Esophagus mucosa (tissue), 1 donor: ENCODE data around the gene AGBL3. TPM values are rescaled to one million over a fixed set of nuclear protein-coding genes. Genes with fewer than 3 reads are reported as not detected.
"Not testable (repeated sequence)": the region's sequence is repeated elsewhere in the genome, so short reads cannot be mapped to it uniquely, and the experiment has no call there.

Source experiments
- ATAC-seq: fragments of 200-7000 bp; cut with Tn5 transposase; one replicate; pipeline ENCODE4 v1.9.1; 2020
- total RNA-seq: library from RNA; stranded (reverse); gene quantifications from one replicate; pipeline ENCODE4 v1.2.4, GENCODE V29; 2023
- donor health status: DM: yes; HTN: yes; CAD: no.

AGBL3 gene
- total RNA-seq, 1 donor from 2014 or later: 0.84 TPM

DNA sequence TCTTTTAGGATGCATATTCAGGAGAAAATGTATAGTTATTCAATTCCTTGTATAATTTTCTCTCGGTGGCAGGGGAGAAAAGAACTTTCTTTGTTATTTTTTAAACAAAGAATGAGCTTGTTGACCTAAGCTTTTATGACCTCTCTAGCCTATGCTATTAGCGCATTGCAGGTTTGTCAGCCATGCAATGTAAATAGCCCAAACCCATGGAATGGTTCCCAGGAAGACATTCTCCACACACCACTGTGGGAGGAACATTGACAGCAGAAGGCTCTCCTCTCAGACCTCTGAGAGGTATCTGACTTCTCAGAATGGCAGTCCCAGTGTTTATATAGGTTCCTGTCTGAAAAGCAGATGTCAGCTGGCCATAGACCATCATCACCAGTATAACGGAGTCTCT is 19.6 kb upstream of the AGBL3 start:
- ATAC-seq: no peak

DNA sequence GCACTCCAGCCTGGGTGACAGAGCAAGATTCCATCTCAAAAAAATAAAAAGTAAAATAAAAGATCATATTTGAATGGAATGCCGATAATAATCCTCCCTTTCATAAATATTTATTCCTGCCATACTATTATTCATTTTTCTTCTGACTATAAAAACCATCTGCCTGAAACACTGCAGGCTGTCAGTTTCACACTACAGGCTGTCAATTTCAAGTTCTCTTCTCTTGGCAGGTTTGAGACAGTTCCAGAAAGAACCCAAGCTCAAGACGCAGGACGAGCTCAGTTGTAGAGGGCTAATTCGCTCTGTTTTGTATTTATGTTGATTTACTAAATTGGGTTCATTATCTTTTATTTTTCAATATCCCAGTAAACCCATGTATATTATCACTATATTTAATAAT is 18.2 kb upstream of the AGBL3 start:
- no peak for ATAC-seq

DNA sequence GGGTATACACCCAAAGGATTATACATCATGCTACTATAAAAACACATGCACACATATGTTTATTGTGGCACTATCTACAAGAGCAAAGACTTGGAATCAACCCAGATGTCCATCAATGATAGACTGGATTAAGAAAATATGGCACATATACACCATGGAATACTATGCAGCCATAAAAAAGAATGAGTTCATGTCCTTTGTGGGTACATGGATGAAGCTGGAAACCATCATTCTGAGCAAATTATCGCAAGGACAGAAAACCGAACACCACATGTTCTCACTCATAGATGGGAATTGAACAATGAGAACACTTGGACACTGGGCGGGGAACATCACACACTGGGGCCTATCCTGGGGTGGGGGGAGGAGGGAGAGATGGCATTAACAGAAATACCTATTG is 4.7 kb upstream of the AGBL3 start:
- not testable (repeated sequence) for ATAC-seq

DNA sequence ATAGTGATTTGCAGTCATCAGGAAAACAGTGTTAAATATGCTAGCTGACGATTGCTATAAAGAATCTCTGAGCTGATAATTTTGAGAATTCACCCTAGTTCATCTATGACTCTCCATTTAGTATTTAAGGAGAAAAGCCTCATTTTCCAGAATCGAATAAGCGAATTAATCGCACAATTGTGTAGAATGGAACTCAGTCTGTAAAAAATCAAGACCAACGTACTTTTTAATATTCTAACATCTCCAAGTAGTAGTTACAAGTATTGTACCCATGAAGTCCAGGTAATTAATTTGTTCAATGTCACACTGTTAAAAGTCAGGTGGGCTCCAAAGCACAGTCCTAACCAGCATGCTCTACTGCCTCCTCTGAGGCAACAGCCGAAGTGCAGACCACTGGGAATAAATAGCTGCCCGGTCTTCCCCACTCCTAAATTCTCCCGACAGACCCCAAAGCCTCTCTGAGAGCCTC is 380 bp upstream of the AGBL3 start:
- no peak for ATAC-seq

DNA sequence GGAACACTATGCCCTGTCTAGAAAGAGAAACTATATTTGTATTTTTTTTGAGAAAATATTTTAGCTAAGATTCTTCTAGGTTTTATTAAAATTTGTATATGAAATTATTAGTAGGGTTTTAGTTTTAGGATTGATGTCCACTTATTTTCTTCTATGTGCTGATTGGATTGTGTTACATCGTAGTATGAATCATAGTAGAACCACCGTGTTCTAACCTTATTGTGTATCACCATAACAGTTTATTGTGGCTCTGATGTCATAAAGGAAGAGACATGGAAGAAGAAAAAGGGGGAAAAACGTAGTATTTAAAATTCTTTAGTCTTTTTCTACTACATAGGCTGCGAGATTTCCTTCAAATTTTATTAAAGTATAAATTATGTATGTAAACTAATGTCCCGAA is 1.9 kb downstream of the AGBL3 start:
- no peak for ATAC-seq

DNA sequence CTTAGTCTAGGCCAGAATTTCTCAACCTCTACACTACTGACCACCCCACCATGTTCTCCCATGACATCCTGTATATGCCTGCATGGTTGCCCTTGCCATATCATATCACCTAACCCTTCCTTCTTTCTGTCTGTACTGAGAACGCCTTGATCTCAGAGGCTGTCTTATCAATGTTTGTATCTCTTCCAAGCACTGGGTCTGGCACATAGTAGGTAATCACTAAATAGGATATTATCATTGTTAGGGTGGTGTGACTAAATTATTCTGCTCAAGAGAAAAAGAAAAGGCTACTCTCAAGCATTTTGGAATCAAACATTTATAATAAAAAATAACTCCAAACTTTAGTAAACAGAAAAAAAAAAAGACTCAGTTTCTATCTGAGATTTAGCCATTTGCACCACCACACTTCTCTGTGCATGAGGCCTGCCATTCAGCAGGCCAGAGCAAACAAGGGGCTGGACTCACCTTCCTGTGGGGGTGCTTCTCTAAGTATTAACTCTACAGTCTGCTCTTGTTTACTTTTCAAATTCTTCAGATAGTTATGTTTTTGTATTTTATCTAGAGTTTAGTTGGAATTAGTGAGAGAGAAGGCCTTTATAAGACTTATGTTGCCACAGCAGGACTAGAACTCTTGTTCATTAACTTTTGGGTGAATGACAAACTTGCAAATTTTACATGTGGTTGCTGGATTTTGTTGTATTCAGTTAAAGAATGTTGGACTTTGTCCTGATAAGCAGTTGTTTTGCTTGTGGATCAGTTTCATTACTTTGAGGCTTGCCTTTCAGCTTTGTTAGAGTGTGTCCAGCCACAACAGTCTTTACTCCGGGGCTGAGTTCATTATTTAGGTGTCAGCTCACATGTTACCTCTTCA is 5.4 kb downstream of the AGBL3 start:
- no peak for ATAC-seq

DNA sequence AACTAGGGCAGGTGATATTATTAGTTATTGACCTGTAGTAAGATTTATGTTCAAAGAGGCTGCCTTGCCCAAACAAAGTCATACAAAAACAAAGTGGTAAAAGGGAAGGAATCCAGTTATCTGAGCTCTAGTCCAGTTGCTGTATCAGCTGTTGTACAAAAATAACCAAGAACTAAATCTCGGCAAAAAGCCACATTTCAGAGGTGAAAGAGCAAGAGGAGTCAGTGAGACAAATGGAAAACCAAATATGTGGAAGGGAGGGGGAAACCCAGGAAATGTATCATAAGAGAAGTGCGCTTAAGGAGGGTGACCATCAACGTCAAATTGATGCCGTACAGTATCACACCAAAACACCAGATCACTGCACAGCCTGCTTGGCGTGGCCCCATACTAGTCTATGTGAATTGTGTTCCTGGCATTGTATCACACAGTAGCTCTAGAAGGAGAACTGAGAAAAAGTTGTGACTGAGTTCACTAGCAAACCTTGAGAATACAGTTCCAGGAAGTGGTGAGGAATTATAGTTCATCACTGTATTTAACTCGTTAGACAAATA is 6.4 kb downstream of the AGBL3 start:
- ATAC-seq: no peak

DNA sequence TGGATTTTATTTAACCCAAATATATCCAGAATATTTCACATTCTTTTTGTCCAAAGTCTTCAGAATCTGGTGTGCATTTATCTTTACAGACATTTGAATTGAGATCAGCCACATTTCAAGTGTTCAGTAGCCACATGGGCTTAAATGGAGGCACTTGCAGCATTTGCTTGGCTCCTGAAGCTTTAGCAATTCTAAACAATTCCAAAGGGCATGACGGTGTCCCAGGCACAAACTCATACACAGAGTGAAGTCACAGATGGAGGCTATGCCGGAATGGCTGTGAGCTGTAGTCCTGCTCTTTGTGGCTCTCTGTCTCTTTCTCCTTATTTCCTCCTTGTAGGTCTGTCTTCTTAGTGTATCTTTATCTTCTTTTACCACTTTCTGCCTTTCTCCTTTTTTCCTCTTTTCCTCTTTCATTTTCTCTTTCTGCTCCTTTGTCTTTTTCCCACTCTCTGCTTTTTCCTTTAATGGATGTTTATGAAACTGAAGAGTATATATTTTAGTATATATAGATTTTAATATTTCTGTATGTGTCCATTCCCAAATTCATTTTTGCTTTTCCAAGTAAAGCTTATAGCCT is 7.7 kb downstream of the AGBL3 start:
- ATAC-seq: no peak

DNA sequence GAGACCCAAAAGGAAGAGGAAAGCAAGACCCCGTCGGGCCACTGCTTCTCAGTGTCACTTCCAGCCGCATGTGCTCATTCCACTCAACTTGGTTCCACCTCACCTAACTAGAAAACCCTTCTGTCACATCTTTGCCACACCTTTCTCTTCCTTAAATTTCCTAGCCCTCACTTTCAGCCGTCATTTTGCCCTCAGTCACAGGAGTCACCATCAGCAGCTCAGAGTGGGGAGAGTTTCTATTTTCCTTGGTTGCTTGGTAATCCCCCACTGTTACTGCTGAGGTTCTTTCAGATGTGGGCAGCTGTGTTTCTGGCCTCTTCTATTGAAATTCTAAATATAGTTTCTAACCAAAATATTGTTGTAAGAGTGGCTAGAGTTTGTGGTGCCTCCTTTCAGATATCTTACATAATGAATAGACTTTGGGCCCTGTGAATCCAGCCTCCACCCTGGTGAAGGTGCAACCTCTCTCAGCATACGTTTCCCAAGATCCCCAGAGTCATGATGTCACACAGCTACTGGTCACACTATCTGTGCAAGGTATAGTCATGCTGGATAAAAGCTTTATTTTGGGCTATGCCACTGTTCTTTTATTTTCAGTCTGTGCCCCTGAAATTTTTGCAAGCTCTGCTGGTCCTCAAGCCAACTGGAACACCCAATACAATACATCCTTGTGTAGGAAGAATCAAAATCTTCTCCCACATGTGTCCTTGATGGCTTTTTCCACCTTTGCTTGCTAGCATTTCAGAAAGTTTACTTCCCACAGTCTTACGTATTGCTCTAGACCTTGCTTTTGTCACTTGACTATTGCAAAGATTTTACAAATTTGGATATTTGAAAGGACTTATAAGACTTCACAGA is 9.2 kb downstream of the AGBL3 start:
- ATAC-seq: no peak

DNA sequence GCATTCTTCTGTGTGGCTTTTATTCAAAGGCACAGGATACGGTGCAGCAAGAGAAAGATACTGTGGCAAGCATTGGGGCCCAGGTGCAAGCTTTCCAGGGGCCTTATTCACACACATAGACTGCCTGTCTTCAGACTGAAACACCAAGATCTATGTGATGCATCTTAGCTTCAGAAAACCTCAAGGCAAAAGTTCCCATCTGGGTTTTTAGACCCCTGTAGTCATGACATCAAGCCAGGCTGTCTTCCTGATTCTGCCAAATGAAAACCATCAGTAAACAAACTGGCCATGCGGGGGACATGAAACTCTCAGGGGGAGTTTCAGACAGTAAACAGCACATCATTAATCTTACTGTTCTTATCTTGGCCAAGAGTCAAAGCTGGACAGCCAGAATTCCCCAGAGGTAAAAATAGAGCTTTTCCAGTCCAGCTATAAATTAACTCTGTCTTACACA is 9.8 kb downstream of the AGBL3 start:
- no peak for ATAC-seq

DNA sequence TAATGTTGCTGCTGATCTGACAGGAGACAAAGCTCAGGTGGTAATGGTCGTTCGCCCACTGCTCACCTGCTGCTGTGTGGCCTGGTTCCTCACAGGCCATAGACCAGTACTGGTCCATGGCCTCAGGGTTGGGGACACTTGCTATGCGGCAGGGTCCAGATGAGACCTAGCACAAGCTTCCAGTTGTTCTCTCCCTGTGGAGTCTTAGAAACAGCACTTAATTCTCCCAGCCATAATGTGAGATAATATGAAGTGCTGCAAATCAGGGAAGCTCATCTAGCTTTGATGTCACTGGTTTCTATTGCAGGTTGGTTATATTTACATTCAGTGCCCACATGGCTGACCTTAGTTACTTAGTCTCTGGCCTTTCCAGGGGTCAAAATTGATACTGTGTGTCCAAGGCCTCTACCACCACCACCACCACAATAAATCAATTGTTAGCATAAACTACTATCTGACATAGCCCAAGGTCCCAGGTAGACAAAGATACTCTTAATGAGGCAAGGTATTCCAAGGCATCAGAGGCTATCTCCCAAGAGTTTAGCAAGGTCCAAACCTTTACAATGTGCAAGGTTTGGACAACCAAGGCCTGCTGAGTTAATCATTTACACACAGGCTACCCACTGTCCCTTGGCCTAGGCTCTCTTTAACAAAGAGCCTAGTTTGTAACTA is 11.0 kb downstream of the AGBL3 start:
- no peak for ATAC-seq

DNA sequence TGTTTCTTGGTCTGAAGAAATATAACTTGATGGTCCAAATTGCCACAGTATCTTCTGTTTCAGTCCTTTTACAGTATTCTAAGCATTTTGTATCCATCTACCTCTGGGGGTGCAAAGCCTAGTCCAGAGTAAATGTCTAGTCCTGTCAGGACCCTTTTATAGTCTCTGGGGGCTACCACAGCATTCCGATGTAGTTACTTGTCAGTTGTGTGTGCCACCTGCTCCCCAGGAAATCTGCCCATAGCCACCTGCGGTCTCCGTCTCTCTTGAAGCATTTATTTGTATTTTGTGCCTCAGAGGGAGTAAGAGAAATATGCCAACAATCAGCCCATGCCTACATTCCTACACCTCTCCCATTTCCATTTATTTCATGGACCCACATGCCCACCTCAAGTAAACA is 12.8 kb downstream of the AGBL3 start:
- ATAC-seq: no peak

DNA sequence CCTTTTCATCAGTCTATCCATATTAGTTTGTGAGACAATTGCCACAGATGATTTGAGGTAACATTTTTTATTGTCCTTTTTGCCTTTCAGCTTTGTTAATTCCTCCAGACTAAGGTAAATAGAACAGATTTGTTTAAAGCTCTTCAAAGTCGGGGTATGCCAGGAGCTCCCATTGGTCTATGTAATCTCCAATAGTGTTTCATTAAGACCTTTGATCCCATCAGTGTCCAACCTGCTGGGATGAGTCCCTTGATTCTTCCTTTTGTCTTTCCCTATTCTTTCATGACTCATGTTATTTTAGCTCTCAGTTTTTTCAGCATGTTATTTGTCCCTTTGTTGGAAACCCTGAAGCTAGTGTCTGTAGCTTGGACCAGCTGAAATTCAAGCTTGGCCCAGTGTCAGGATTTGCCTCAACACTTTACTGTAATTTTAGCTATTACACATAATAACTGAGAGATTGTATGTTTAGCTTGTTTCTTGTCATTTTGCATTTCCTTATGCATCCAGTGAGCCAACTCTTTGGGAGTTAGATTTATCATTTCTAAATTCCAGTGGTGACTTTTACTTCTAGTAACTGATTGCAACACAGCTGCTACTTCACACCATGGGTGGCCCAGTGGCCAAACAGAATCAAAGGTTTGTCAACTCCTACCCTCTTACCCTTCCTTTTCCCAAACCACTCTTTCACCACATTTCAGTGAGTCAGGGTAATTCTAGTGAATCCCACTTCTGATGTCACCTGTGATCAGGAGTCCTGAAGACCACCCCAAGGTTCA is 15.3 kb downstream of the AGBL3 start:
- no peak for ATAC-seq

DNA sequence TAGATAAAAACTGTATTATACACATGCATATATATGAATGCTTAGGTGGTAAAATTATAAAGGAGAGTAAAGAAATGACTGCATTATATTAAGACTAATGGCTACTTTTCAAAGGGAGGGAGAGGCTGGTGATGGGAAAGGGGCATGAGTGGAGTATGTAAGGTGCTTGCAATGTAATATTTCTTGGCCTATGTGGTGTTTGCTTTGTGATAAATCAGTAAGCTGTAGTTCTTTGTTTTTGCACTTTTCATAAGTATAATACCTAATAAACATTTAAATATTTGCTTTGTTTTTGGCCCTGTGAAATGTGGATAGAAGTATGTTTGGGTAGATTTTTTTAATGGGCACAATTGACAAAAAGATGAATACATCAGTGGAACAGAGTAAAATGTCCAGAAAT is 25.9 kb downstream of the AGBL3 start:
- no peak for ATAC-seq

DNA sequence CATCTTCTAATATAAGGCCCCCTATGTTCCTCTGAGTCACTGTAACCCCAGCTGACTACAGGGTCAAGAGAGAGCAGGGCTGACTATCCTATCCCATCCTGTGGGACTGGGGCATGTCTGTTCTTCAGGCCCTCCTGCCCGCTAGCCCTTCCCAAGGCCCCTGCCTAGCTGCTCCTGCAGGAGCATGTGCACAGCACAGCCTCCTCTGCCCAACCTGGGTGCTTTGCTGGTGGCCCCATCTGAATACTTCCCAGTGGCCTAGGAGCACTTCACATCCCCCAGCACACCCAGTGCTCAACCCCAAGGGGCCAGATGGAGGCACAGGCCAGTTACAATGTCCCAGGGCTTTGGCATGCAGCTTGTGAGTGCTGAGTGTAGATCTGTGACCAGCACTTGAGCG is 37.3 kb downstream of the AGBL3 start:
- no peak for ATAC-seq

DNA sequence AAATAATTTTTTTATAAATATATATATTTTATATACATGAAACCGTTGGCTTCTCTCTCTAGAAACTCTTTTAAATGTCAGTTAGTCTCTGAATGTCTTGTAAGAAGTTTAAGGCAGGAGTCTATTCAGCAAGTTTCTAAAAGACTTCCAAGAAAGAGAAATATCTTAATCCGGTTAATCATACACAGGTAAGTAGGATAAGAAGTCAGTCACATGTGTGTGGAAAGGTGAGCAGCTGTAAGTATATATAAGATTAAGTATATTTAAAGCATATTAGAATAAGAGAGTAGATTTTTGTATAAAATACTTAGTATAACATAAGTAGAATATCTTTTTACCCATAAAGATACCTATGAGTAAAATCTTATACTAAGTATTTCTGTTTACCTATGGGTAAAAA is 48.9 kb downstream of the AGBL3 start:
- no peak for ATAC-seq

DNA sequence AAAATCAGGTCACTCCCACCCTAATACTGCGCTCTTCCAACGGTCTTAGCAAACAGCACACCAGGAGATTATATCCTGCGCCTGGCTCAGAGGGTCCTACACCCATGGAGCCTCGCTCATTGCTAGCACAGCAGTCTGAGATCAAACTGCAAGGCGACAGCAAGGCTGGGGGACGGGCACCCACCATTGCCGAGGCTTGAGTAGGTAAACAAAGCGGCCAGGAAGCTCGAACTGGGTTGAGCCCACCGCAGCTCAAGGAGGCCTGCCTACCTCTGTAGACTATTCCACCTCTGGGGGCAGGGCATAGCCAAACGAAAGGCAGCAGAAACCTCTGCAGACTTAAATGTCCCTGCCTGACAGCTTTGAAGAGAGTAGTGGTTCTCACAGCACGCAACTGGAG is 80.7 kb downstream of the AGBL3 start:
- not testable (repeated sequence) for ATAC-seq

DNA sequence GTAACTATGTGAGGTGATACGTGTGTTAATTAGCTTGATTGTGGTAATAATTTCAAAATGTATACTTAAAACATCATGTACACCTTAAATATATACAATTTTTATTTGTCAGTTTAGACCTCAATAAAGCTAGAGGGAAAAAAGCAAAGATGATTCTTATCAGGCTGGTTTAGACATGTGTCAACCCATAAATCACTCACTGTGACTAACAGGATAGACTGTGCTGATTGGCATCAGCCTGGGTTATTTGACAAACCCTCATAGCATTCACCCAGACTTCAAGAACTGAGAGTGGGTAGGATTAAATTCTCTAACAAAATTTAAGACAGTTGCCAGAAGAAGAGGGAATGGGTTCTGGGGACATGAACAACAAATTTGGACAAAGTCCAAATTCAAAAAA is 87.8 kb downstream of the AGBL3 start:
- ATAC-seq: no peak

DNA sequence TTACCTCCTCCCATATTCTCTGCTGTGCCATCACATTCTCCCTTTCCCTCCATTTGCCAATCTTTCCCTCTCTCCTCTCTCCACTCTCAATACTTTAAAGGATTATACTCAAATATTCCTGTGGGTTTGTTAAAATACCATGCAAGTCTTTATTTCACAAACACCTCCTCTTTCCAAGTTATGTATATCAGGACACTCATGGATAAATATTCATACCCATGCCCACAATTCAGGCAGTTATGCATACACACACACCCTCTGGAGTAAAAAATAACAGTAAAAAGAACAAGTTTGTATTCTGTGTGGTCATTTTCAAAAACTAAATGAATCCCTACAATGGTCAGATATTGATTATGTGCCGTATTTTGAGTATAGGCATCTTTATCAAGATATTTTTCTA is 88.2 kb downstream of the AGBL3 start:
- no peak for ATAC-seq

DNA sequence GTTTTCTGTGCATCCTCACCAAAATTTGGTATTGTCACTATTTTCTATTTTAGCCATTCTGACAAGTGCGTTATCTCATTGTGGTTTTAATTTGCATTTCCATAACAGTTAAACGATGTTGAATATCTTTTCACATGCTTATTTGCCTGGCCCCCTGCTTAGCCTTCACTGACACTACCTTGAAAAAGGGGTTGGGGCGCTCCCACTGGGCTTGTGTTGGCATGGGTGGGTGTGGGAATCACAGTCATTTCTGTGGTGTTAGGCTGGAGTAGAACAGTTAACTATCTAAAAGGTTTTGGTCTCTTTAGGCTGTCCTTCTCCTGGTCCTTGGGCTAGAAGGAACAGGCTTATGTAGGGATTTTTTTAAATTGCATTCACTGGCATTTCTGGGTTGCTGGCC is 89.4 kb downstream of the AGBL3 start:
- no peak for ATAC-seq

DNA sequence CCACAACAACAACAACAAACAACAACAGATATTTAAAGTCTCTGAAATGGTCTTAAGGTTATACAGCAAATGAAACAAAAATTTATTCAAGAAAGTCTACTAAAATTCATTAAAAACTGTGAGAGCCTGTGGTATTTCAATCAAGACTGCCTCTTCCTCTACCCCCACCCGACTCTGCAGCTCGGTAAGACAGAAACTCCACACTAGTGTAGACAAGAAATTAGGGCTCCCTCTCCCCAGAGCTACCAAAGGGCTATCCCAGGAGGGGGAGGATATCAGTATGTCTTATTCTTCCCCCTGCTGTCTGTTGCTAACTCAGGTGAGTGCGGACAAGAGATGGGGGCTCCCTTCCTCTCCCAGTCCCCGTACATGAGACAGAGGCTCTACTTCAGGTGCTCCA is 90.6 kb downstream of the AGBL3 start:
- no peak for ATAC-seq

DNA sequence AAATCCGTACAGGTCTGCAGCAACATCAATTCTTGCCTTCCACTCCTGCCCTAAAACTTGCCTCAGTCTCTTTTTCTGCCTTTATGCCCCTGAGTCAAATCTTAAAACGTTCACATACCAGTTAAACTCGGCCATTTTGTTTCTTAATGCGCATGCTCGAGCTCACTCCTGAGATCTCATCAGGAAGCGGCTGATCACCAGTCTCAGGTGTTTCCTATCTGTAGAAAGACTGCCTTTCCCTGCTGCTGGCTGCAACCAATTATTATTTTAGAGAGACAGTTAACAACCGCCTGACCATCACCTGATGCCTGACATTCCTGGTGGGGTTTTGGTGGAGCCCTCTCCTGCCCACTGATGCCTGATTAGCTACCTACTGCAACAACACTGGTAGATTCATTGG is 91.3 kb downstream of the AGBL3 start:
- no peak for ATAC-seq
